HG03060 (cell line): ENCODE results near the gene PCP4L1.

ENCODE experiments used
- ATAC-seq: cut with Tn5 transposase; IDR thresholded peaks from one replicate; pipeline ENCODE4 v1.9.1; 2021; ENCODE audit warnings: low read depth, moderate number of reproducible peaks; ENCODE audit not compliant: unreplicated experiment

The PCP4L1 gene

GRCh38 chr1:161261261-161262235 is 3.0 kb downstream of the PCP4L1 start:
- no peak for ATAC-seq

- ATAC-seq = no peak
Observed at GRCh38 chr1:161265305-161265704, 6.8 kb downstream of the PCP4L1 start.

GRCh38 chr1:161266202-161266601 is 7.7 kb downstream of the PCP4L1 start:
- no peak for ATAC-seq

GRCh38 chr1:161266836-161267235 is 8.3 kb downstream of the PCP4L1 start:
- ATAC-seq = no peak

- no peak for ATAC-seq
Observed at GRCh38 chr1:161267321-161267720, 8.8 kb downstream of the PCP4L1 start.

GRCh38 chr1:161273402-161273801 is 14.9 kb downstream of the PCP4L1 start:
- no peak for ATAC-seq

GRCh38 chr1:161274874-161275273 is 16.3 kb downstream of the PCP4L1 start:
- ATAC-seq = no peak

GRCh38 chr1:161282991-161283390 is 24.4 kb downstream of the PCP4L1 start:
- ATAC-seq = no peak

GRCh38 chr1:161285113-161285512 is 26.6 kb downstream of the PCP4L1 start:
- ATAC-seq = no peak

GRCh38 chr1:161285521-161285920 is 27.0 kb downstream of the PCP4L1 start:
- no peak for ATAC-seq

- ATAC-seq = no peak
Observed at GRCh38 chr1:161287482-161288054, 29.0 kb downstream of the PCP4L1 start.

- ATAC-seq = no peak
Observed at GRCh38 chr1:161290779-161291178, 32.2 kb downstream of the PCP4L1 start.

GRCh38 chr1:161297415-161297814 is 38.9 kb downstream of the PCP4L1 start:
- ATAC-seq = no peak

- ATAC-seq = no peak
Observed at GRCh38 chr1:161298116-161298515, 39.6 kb downstream of the PCP4L1 start.

GRCh38 chr1:161299347-161299746 is 40.8 kb downstream of the PCP4L1 start:
- ATAC-seq = no peak

- ATAC-seq = no peak
Observed at GRCh38 chr1:161300478-161300877, 41.9 kb downstream of the PCP4L1 start.

- ATAC-seq = no peak
Observed at GRCh38 chr1:161304927-161305866, 46.7 kb downstream of the PCP4L1 start.

- ATAC-seq = no peak
Observed at GRCh38 chr1:161305867-161306519, 47.4 kb downstream of the PCP4L1 start.

- ATAC-seq = no peak
Observed at GRCh38 chr1:161307230-161307768, 48.8 kb downstream of the PCP4L1 start.
